Stomach (tissue), 9 donors: ENCODE results near the gene C2CD4A. TPM values are rescaled to one million over a fixed set of nuclear protein-coding genes. Genes with fewer than 3 reads are reported as not detected.
A peak's percentile ranks its signal among the peaks of the same experiment; 100 is the strongest.

ENCODE experiments used
- DNase-seq, 2 donors: peaks; one replicate each; pipeline versions ENCODE4 v3.0.0 to v3.0.0-alpha.2; 2013 to 2019
- H3K27ac ChIP-seq, 5 donors: fragments of 200-600 bp in 4 of 5; sonication (generic) in 4 of 5; one replicate each; pipeline ENCODE4 v1.5.1; 2013 to 2019; ENCODE audit warnings: mild to moderate bottlenecking in 1 of 5, moderate library complexity in 1 of 5
- H3K27me3 ChIP-seq, 3 donors: fragments of 200-600 bp; sonication (generic); one replicate each; pipeline ENCODE4 v1.5.1; 2017 to 2019; ENCODE audit warnings: mixed run types in 1 of 3
- H3K36me3 ChIP-seq, 4 donors: fragments of 200-600 bp; sonication (generic); 1 replicate in 3 of 4; 2 replicates in 1 of 4; pipeline ENCODE4 v1.5.1; 2016 to 2019
- H3K4me1 ChIP-seq, 4 donors: fragments of 200-600 bp; sonication (generic); one replicate each; pipeline ENCODE4 v1.5.1; 2016 to 2019
- H3K4me3 ChIP-seq, 4 donors: fragments of 200-600 bp; sonication (generic) in 3 of 4; one replicate each; pipeline ENCODE4 v1.5.1; 2016 to 2019; ENCODE audit warnings: mild to moderate bottlenecking in 1 of 4
- H3K9me3 ChIP-seq, 4 donors: fragments of 200-600 bp; sonication (generic); one replicate each; pipeline ENCODE4 v1.5.1; 2016 to 2019
- EP300 ChIP-seq: sonication (generic); formaldehyde crosslinking; IDR thresholded peaks from one replicate; pipeline ENCODE4 v1.6.1; 2017; ENCODE audit warnings: antibody characterized with exemption
- POLR2A ChIP-seq, 4 donors: fragments of 450-650 bp; IDR thresholded peaks; one replicate each; pipeline ENCODE4 v1.6.1; 2016; ENCODE audit warnings: antibody characterized with exemption in 4 of 4, control low read depth in 2 of 4, mild to moderate bottlenecking in 1 of 4, moderate library complexity in 1 of 4
- POLR2AphosphoS5 ChIP-seq, 3 donors: sonication (generic); formaldehyde crosslinking; IDR thresholded peaks; one replicate each; pipeline ENCODE4 v1.6.1; 2016; ENCODE audit warnings: antibody characterized with exemption in 3 of 3
- WGBS, 5 donors: extraction: QIAGEN DNeasy Blood & Tissue Kit in 3 of 5; methylation state at CpG; one replicate each; pipeline versions ENCODE4 v1.1.5 to v1.1.7; 2013 to 2018; 5-methylcytosine and 5-hydroxymethylcytosine counted together
- intact Hi-C: fragments of 100-400 bp; cut with DNase I; formaldehyde crosslinking; loops from one replicate; pipeline ENCODE4 v1.15.1; 2023; ENCODE audit warnings: low total_unique reads
- polyA plus RNA-seq, 3 donors: library from polyadenylated mRNA; stranded (reverse); fragments of 200-250 nt; gene quantifications; one replicate each; pipeline ENCODE4 v1.2.3, GENCODE V29; 2013
- total RNA-seq, 5 donors: library from RNA; depleted of rRNA; stranded (reverse); fragments of >200 nt; gene quantifications; one replicate each; pipeline versions ENCODE4 v1.1.0 to v1.2.3, GENCODE V29; 2014 to 2016
- TF ChIP-seq, protein P1 (sequence below), 7 experiments: fragments of 450-650 bp in 4 of 7; fragments of 200-600 bp in 3 of 7; sonication (generic) in 3 of 7; IDR thresholded peaks; one replicate each; pipeline ENCODE4 v1.5.1; 2016 to 2019; ENCODE audit warnings: antibody characterized with exemption in 7 of 7, control low read depth in 2 of 7, mild to moderate bottlenecking in 1 of 7
- donor health status: healthy with polysubstance abuse.
- donor health status: Bipolar disorder and iron deficiency.
- donor health status: healthy.

C2CD4A gene
- total and polyA plus RNA-seq, 8 donors = 0.29 to 3.0 (median 1.8) TPM; not detected in 2

DNA sequence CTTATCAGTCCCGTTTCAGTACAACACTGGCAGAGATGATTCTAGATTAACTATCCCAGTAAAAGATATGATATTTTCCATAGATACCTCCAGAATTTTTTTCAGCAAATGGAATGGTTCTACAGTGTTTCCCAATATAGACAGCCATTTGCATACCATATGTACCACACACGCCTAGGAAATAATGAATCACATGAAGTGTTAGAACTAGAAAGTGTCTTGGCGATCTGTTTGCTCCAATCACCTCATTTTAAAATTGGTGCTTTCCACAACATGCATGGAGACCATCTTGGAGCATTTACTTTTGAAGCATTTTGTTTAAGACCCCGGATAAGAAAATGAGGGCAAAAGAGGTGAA, 2.0 kb downstream of the C2CD4A start:
- Histone ChIP-seq H3K36me3 (no peaks in the 10 kb centered on the region), H3K9me3 (no peaks in the 10 kb centered on the region), H3K4me3 (peak overlapping the region; percentile 58 to 76 (median 62)), H3K27me3 (peaks cover 0 to 34% (median 0%) of the 10 kb centered on the region in 3 donors), H3K4me1 (peaks cover 15 to 50% (median 40%) of the 10 kb centered on the region in 4 donors), H3K27ac (peak overlapping the region; percentile 74 to 96 (median 87))
- TF ChIP-seq, protein P1, sequence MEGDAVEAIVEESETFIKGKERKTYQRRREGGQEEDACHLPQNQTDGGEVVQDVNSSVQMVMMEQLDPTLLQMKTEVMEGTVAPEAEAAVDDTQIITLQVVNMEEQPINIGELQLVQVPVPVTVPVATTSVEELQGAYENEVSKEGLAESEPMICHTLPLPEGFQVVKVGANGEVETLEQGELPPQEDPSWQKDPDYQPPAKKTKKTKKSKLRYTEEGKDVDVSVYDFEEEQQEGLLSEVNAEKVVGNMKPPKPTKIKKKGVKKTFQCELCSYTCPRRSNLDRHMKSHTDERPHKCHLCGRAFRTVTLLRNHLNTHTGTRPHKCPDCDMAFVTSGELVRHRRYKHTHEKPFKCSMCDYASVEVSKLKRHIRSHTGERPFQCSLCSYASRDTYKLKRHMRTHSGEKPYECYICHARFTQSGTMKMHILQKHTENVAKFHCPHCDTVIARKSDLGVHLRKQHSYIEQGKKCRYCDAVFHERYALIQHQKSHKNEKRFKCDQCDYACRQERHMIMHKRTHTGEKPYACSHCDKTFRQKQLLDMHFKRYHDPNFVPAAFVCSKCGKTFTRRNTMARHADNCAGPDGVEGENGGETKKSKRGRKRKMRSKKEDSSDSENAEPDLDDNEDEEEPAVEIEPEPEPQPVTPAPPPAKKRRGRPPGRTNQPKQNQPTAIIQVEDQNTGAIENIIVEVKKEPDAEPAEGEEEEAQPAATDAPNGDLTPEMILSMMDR (IDR thresholded peaks at IDR 0.05) = no peak
- TF ChIP-seq POLR2AphosphoS5 (IDR thresholded peaks at IDR 0.05) (no peak), POLR2A (IDR thresholded peaks at IDR 0.05) (no peak), EP300 (no peak)
- DNase-seq = no peak
- intact Hi-C loops = no loop called here
- 39 to 49% (median 46%) methylated on average over 4 of the region's 4 CpGs for WGBS, 5 donors

DNA sequence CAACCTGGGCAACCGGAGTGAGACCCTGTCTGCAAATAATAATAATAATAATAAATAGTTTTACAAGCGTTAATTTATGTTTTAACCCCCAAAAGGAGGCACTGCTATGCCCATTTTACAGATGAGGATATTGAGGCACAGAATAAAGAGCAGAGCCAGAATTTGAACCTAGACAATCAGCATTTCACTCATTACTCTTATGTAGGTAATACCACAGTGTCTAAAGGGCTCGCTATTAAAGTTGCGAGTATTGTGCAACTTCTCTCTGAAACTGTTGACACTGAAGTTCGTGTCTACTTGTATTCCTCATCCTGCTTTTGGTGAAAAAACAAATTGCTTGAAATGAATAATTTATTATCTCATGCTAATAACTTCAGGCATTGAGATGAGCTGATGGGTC, 2.8 kb downstream of the C2CD4A start:
- Histone ChIP-seq H3K27me3 (peaks cover 0 to 34% (median 0%) of the 10 kb centered on the region in 3 donors), H3K4me3 (peak overlapping the region in 1 of 4 donors; percentile 76), H3K36me3 (no peaks in the 10 kb centered on the region), H3K4me1 (peaks cover 15 to 42% (median 35%) of the 10 kb centered on the region in 4 donors), H3K27ac (peak overlapping the region in 1 of 5 donors; percentile 88), H3K9me3 (no peaks in the 10 kb centered on the region)
- DNase-seq = no peak
- intact Hi-C loops = no loop called here
- WGBS, 5 donors = 86 to 90% (median 89%) methylated on average over 5 of the region's 5 CpGs
- TF ChIP-seq POLR2AphosphoS5 (IDR thresholded peaks at IDR 0.05) (no peak), POLR2A (IDR thresholded peaks at IDR 0.05) (no peak), EP300 (no peak)
- TF ChIP-seq, protein P1 (IDR thresholded peaks at IDR 0.05) = no peak

DNA sequence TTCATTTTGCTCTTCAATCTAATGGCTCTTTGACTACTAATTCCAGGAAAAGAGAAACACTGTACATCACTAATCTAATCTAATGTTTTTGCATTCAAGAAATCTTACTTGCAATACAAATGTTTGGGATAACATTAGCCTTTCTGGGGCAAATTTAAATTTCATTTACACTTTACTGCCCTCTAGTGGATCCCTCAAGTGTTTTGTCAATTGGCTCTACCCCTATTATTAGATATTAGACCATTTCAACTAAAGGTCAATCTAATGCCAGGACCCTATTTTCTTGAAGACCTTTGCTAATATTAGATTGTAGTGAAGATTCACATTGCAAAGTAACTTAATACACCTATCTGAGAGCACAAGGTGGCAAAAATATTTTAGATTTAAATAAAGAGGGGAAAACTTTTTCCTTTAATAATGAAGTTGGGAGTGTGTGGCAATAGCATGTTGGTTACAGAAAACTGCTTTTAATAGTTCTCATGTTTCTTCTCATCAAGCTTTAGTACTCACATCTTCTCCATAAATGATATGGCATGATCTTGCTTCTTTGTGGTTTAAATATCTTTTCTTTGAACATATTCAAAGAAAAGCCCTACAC, 5.0 kb downstream of the C2CD4A start:
- no peak overlapping the region for H3K4me3 ChIP-seq
- peak in 1 of 2 donors; percentile 65 for DNase-seq
- H3K27me3 ChIP-seq = peaks cover 0 to 25% (median 0%) of the 10 kb centered on the region in 3 donors
- peaks cover 7 to 28% (median 23%) of the 10 kb centered on the region in 4 donors for H3K4me1 ChIP-seq
- intact Hi-C loops = no loop called here
- TF ChIP-seq POLR2A (IDR thresholded peaks at IDR 0.05) (no peak), POLR2AphosphoS5 (IDR thresholded peaks at IDR 0.05) (no peak), EP300 (no peak)
- TF ChIP-seq, protein P1 (IDR thresholded peaks at IDR 0.05) = peak in 5 of 7 experiments; percentile 49 to 69 (median 56)
- H3K36me3 ChIP-seq = no peaks in the 10 kb centered on the region
- H3K9me3 ChIP-seq = no peaks in the 10 kb centered on the region
- no peak overlapping the region for H3K27ac ChIP-seq

DNA sequence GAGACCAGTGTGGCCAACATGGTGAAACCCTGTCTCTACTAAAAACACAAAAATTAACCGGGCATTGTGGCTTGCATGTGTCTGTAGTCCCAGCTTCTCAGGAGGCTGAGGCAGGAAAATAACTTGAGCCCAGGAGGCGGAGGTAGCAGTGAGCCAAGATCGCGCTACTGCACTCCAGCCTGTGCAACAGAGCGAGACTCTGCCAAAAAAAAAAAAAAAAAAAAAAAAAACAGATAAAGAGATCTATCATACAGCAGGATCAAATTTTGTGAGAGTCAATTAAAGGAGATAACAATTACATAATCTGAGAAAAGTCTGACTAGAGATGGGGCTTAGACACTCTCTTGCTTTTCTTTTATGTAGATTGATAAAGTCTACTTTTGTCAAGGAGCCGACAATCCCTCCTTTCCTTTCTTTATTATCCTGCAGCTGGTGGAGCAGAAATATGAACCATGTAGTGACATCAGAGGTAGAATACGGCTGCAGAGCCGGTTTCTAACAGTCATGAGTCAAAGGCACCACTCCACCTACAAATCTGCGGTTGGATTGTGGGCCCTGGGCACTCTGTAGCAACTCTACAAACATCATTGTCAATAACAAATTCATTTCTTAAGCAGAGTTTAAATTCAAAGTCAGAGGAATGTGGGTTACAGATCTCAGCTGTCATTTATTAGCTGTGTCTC, 9.0 kb downstream of the C2CD4A start:
- TF ChIP-seq EP300 (no peak), POLR2A (IDR thresholded peaks at IDR 0.05) (no peak), POLR2AphosphoS5 (IDR thresholded peaks at IDR 0.05) (no peak)
- TF ChIP-seq, protein P1 (IDR thresholded peaks at IDR 0.05) = no peak
- no peaks in the 10 kb centered on the region for H3K9me3 ChIP-seq
- peak; percentile 71 to 86 for DNase-seq
- 34 to 66% (median 50%) methylated on average over 8 to 9 of the region's 9 CpGs for WGBS, 5 donors
- no peaks in the 10 kb centered on the region for H3K4me1 ChIP-seq
- H3K27me3 ChIP-seq = no peaks in the 10 kb centered on the region
- H3K27ac ChIP-seq = peak overlapping the region; percentile 24 to 68 (median 54)
- intact Hi-C loops = no loop called here
- H3K36me3 ChIP-seq = no peaks in the 10 kb centered on the region
- no peak overlapping the region for H3K4me3 ChIP-seq
